Fibroblast of peridontal ligament (primary cell): ENCODE results near the gene EIPR1.
A peak's percentile ranks its signal among the peaks of the same experiment; 100 is the strongest.
"Not testable (repeated sequence)": the region's sequence is repeated elsewhere in the genome, so short reads cannot be mapped to it uniquely, and the experiment has no call there.

Experiments used
- DNase-seq: peaks from one replicate; pipeline ENCODE4 v3.0.0-alpha.2; 2010; ENCODE audit errors: extremely low read depth

The EIPR1 gene

DNA sequence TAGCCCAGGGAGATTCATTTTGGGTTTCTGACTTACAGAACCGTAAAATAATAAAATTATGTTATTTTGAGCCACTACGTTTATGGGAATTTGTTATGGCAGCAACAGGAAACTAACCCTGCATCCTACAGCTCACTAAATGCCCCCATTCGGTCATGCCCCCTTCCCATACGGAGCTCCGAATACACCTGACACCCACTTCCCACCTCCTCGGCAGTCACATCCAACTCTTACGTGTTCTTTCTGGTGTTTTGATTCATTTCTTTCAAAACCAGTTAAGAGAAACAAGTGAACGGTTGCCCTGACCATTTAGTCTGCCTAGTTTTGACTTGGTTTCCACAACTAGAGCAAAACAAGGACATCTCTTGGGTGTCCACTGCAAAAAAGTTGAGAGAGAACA lies 19.7 kb downstream of the EIPR1 start:
- DNase-seq, result no peak

DNA sequence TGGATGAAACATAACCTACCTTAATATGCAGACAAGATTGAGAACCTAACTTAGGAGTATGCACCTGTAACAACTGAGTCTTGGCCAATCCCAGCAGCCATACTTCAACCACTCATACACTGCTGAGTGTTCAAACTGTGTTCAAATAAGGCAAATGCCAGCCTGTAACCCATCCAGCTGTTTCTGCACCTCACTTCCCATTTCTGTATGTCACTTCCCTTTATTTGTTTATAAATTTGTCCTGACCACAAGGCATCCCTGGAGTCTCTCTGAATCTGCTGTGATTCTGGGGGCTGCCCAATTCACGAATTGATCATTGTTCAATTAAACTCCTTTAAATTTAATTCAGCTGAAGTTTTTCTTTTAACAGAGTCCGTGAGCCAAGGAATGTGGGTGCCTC lies 20.2 kb downstream of the EIPR1 start:
- DNase-seq, result not testable (repeated sequence)

DNA sequence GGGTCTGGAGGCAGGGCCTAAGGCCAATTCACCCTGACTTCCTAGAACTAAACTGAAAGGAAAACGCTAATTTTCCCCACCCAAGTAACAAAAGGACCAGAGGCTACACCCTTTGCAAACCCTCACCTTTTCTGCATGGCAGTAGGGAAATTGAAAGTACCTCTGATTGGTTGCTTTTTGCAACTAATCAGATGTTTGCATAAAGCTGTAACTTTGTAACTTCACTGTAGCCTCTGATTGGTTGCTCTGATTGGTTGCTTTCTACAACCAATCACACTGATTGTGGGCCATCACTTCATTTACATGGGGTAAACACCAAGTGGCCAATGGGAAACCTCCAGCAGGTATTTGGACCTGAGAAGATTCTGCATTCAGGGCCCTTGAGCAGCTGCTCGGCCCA lies 20.8 kb downstream of the EIPR1 start:
- peak; percentile 12 for DNase-seq

DNA sequence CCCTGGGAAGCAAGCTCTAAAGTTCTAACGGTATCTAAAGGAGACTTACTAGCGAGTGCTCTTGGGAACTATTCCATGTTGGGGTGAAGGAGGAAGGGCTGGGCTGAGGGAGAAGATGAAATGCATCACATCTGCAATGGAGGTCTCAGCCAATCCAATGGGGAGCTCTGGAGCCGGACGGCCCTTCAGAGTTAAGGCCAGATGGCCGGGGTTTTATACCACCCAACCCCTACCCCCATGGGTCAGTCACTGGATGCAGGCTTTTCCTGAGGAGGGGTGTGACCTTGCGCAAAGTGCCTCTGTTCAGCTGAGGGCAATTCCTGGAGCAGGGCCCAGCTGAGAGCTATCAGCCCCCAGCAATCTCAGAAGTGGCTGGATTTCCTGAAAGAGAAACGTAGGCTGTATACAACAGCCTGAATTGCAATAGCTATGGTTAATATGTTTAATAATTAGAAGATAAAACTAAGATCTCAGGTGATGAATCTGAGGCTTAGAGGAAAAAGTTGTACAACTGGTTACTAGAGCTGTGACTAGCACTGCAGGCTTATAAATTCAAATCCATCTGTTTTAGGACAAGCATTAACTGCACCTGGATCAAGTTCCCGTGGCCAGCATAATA lies 21.6 kb downstream of the EIPR1 start:
- DNase-seq, result no peak

DNA sequence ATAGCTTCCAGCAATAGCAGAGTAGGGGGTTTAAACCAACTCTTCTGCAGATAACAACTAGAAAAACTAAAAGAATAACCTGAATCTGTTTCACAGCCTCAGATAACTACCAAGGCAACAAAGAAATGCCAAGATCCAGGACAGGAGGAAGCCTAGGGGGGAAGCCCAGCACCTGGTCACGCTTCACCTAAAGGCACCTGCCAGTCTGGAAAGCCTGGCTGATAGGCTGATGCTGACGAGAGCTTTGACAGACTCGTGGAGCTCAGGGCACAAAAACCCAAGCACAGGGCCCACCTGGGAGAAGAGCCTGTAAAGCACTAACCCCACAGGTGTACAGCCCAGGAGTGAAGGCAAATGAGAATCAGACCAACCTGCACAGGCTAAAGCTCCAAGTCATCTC lies 22.6 kb downstream of the EIPR1 start:
- no peak for DNase-seq

DNA sequence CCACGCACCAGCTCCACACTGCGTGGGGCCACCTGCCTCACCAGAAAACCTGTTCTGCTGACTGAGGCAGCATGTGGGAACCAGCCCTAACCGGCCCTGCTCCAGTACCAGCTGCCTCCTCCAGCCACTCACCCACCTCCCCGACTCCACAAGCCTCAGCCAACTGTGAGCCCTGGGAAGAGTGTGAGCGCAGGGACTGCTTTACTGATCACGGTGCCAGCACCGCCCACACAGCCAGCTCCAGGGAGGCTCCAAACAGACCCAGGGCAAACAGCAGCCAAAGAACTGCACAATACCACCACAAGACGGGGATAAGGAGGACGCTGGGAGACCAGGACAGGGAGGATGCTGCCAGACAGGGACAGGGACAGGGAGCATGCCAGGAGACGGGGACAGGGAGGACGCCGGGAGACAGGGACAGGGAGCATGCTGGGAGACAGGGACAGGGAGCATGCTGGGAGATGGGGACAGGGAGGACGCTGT lies 28.4 kb downstream of the EIPR1 start:
- no peak for DNase-seq

DNA sequence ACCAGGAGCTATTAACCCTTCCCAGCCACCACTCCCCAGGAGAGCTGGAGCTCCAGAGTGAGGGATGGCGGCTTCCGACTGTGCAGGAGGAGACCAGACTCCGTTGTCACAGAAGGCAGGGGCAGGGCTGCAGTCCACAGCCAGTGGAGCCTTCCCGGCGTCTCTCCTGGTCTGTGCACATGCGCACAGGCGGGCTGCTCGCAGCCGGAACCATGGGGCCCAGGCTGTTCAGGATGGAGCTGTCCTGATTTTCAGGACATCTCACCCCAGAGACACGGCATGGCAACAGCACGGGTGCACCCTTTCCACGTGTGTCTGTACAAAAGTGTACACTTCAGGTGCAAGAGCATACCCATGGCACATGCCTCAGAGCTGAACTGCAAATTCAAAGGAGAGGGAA lies 28.9 kb downstream of the EIPR1 start:
- no peak for DNase-seq

DNA sequence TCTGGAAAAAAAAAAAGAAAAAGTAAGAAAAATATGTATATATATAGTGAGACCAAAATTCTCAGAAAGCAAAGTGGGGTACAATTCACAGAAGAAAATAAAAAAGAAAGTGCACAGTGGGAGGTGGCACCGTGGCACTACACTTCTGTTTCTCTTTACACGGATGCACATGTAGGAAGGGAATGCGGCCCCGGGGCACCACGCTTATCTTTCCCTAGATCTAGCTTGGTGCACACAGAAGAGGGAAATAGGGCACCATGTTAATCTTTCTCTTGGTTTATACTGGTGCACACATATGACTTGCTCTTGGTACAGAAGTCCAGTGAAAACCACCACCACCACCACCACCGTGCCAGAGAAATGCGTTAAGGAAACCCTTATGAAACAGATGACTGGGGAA lies 32.0 kb downstream of the EIPR1 start:
- no peak for DNase-seq

DNA sequence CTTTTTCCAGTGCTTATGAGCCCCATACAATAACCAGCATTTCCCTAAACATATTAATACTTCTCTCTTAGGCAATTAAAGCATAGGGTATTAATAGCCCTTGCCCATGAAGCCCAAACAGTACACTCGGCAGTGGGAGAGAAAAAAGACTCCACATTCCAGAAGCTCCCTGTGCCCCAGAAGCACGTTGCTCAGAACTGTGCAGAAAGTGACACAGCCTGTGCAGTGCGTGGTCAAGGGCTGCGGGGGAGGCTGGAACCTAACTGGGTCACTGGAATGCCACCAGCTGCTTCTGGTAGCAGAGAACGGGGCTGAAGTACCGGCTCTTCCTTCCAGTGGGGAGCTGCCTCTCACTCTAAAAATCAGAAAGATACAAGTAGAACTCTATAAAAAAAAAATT lies 32.7 kb downstream of the EIPR1 start:
- no peak for DNase-seq

DNA sequence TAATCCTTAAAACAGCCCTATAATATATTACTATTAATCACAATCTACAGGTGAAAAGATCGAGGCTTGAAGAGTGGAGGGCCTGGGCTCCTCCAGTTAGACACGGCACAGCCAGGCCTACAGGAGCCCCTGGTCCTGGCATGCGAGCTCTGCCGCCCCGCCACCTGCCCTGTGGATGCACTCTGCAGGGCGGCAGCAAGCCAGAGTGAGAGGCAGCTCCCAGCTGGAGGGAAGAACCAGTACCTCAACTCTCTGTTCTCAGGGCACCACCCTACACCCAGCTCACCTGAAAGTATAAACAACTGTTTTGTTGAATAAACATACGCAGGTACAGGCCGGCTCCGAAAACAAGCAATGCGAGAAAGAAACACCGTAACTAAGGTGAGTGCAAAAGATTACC lies 34.6 kb downstream of the EIPR1 start:
- DNase-seq, result no peak

DNA sequence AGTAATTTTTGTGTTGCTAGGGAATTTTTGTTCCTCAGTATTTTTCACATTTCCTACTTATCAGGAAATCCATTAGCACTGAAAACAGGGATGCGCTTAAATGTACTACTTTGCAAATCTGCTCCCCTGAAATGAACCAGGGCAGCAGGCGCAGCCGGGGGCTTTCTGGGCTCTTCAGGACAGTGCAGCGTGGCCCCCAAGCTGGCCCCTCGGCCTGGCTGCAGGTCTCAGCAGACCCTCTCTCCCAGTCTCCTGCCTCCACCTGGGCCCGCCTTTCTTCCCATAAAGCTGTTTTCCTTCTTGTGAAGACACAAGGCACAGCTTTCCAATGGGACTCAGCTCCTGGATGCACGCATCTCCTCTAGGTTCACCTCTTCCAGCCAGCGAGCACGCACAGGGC lies 35.3 kb downstream of the EIPR1 start:
- no peak for DNase-seq

DNA sequence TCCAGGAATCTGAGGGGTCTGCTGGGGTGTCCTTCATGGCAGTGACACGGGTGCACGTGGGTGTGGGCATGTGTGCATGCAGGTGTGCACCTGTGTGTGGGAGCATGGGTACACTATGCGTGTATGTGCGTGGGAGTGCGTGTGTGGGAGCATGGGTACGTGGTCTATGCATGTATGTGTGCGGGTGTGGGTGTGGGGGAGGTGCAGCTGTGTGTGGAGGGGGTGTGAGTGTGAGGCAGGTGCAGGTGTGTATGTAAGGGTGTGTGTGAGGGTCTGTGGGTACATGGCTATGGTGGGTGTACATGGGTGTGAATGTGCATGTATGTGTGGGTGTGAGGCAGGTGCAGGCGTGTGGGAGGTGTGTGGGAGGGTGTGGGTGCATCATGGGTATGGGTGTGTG lies 36.3 kb downstream of the EIPR1 start:
- DNase-seq, result no peak

DNA sequence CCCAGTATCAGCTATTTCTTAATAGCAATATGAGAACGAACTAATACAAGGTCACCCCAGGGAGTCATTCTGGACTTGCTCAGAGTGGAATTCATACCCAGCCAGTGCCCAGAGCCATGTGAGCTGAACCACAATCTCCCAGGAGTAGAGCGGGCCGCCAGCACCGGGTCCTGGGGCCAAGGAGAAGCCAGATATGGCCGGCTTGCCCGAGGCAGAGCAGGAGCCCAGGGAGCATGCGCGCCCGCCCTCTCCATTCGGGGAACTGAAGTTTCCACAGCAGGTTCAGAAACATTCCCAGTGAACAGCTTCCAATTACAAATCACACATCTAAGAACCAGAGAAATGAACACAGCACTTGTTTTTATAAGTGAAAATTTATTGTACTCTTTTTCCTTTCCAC lies 37.5 kb downstream of the EIPR1 start:
- DNase-seq, result no peak

DNA sequence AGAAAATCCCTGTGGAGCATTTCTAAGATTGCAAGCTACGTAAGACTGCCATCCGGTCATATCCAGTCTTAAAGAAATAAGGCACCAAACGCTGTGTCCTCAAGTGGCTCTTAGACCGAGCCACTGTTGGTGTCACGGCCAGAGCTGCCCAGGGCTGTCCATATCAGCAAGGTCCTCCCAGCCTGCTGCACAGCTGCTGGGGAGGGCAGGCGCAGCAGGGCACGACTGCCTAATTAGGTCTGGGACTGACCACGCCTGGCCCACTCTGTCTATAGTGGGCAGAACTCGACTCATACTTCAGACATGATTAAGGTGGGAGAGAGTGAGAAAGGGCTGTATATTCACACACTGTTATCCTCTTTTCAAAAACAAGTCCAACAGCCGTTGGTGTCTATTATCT lies 39.3 kb downstream of the EIPR1 start:
- DNase-seq, result no peak

DNA sequence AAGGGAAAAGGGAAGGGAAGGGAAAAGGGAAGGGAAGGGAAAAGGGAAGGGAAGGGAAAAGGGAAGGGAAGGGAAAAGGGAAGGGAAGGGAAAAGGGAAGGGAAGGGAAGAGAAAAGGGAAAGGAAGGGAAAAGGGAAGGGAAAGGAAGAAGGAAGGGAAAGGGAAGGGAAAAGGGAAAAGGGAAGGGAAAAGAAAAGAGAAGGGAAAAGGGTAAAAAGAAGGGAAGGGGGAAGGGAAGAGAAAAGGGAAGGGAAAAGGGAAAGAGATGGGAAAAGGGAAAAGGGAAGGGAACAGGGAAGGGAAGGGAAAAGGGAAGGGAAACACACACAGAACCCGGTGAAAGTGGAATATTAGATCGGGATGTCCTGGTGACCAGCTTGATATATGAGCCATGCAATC lies 40.8 kb downstream of the EIPR1 start:
- no peak for DNase-seq

DNA sequence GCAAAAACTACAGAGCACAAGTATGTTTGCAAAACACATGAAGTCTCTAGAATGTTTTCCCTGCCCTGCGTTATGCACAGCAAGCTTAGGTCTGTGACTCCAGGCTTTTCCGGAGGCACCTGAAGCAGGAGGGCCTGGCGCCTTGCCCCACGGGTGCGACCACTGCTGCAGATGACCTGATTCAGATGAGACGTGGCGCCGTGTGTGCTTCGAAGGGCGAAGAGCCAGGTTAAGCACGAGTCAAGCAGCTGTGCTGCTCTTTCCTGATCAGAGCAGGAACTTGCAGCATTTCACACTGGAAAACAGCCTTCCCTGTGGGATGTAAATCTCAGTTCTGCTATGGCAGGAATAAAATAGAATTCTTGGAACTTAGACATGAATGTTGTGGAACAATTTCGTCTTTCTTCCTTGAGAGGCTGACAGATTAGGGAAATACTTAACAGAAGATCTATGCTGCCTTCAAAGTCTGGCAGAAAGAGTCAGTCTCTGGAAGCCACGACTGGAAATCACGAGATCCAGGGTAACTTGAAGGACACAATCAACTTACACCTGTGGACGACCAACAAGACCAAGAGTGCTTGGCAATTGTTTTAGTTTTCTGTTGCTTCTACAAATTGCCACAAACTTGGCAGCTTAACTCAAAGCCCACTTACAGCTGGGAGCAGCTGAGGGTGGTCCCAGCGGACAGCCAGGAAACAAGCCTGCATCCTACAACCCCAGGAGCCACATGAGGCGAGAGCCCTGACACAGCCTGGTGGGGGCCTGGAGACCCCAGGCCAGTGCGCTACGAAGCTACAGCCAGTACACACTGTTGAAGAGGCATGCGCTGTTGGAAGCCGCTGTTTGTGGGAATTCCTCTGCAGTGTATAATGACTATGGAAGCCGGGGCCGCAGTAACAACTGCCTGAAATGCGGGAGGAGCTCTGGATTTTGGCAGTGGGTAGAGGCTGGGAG lies 42.9 kb downstream of the EIPR1 start:
- DNase-seq, result no peak

DNA sequence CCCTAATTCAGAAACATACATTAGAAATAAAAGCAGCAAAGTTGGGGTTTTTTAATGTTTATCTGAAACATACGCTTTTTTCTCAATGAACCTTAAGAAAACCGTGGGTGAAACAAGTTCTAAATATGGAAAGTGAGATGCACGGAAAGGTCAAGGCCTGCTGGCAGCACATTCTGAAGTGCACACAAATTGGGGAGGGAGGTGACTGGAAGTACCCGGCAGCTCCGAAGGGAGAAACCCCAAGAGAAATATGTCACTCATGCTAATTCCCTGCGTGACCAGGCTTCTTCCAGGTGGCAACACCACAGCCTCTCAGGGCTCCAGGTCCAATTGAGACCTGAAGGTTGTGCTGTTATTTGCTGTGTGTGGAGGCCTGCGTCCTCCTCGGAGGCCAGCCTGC lies 45.5 kb downstream of the EIPR1 start:
- DNase-seq, result no peak

DNA sequence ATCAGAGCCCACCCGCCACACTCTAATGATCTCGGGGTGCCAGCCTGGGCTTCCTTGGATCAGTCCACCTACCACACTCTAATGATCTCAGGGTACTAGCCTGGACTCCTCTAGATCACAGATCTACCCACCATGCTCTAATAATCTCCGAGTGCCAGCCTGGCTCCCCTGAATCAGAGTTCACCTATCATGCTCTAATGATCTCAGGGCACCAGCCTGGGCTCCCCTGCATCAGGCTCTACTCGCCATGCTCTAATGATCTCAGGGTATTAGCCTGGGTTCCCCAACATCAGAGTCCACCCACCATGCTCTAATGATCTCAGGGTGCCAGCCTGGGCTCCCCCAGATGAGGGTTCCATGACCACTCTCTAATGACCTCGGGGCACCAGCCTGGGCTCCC lies 48.1 kb downstream of the EIPR1 start:
- no peak for DNase-seq

DNA sequence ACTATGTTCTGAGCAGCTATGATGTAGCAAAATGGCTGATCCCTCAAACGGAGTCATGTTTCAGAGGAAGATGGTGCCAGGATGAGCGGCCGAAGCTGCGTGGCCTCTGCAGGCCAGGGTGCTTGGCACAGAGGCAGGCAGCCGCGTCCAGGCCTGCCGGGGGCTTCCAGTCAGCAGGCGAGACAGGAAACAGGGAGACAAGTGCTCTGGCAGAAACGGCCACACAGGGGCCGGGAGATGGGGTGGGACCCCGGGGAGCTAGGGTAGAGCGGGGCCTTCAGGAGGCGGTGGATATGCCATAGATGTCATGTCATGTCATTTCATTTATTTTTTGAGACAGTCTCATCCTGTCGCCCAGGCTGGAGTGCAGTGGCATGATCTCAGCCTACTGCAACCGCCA lies 50.7 kb downstream of the EIPR1 start:
- DNase-seq, result no peak

DNA sequence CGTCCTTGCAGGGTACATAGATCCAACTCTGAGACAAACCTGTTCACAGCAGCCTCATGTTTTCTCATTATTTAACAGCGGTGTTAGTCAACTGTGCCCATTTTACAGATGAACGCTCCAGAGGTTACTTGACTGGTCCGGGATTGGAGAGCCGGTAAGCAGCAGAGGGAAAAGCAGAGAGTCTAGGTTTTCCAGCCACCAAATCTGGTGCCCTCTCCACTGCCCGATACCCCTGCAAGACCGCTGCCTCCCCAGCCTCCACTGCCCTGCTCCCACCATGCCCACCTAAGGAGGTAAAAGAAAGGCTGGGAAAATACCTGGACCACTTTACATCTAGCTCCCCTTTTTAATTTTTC lies 51.5 kb downstream of the EIPR1 start:
- DNase-seq, result no peak

DNA sequence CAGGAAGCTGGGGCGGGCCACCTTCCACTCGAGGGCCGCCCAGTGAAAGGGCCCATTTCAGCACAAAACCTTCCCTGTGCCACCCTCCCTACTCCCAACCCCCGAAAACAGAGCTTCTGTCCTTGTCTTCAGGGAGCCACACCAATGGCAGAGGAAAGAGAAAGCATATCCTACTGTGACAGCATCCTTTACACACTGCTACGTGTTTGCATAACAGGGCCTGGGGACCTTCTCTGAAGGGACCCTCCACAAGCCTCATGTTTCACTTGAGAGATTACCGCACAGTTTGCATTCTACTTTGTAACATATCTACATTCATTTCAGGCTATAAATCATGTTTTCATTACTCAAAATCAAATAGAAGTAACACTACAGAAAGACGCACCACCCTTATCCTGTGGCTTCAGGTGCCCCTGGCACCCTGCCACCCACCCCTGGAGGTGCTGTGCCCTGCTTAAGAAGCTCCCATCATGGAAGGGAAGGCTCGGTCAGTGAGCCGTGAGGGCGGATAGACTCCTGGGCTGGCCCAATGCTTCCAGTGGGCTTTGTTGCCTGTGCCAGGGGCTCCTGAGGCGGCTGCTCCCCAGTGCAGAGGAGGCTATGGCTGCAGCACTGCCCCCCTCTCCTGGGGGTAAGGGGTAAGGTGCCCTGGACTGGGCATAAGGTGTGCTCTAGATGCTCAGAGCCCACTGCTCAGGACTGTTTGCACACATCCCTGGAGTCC lies 52.0 kb downstream of the EIPR1 start:
- no peak for DNase-seq

DNA sequence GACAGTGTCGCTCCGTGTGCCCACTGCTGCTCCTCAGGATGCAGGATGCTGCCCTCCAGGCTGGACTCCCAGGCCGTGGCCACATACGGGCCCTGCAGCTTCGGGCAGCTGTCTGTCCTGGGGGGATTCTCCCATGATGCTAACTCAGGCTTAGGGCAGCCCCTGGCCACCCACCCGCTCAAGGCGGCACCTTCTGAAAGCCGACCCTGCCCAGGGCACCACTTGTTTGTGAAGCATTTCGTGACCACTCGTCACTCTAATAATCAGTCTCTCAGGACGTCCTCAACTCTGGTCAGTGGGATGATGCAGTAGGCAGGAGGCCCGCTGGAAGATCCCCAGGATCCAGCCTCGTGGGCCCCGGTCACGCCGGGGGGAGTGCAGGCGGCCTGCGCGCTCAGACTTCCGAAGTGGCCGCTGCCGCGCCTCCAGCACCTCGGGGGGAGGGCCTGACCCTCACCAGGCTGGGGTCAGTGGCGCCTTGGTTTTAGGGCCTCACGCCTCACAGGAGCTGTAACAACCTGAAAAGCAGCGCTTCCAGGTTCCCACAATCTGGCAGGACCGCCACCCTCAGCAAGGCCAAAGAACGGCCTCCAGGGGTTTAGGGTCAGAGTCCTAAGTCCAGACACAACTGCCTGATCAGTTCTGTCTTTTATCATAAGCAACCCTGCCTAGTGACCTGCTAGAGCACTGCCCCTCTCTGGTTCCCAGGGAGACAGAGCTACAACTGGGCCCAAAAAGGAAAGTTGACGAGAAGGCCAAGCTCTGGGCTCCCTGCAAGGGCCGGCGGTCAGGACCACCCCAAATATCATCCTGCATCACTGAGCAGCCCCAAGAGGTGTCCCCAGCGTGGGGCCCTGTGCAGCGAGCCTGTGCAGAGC lies 53.0 kb downstream of the EIPR1 start:
- DNase-seq, result no peak
